Stomach (tissue), 4 donors: ENCODE data around the gene SLC35E4.

Experiments
- EP300 ChIP-seq: sonication (generic); formaldehyde crosslinking; IDR thresholded peaks from one replicate; pipeline ENCODE4 v1.6.1; 2017; ENCODE audit warnings: antibody characterized with exemption
- POLR2A ChIP-seq, 4 donors: fragments of 450-650 bp; IDR thresholded peaks; one replicate each; pipeline ENCODE4 v1.6.1; 2016; ENCODE audit warnings: antibody characterized with exemption in 4 of 4, control low read depth in 2 of 4, mild to moderate bottlenecking in 1 of 4, moderate library complexity in 1 of 4
- POLR2AphosphoS5 ChIP-seq, 3 donors: sonication (generic); formaldehyde crosslinking; IDR thresholded peaks; one replicate each; pipeline ENCODE4 v1.6.1; 2016; ENCODE audit warnings: antibody characterized with exemption in 3 of 3
- TF ChIP-seq, protein P1 (sequence below), 7 experiments: fragments of 450-650 bp in 4 of 7; fragments of 200-600 bp in 3 of 7; sonication (generic) in 3 of 7; IDR thresholded peaks; one replicate each; pipeline ENCODE4 v1.5.1; 2016 to 2019; ENCODE audit warnings: antibody characterized with exemption in 7 of 7, control low read depth in 2 of 7, mild to moderate bottlenecking in 1 of 7

DNA sequence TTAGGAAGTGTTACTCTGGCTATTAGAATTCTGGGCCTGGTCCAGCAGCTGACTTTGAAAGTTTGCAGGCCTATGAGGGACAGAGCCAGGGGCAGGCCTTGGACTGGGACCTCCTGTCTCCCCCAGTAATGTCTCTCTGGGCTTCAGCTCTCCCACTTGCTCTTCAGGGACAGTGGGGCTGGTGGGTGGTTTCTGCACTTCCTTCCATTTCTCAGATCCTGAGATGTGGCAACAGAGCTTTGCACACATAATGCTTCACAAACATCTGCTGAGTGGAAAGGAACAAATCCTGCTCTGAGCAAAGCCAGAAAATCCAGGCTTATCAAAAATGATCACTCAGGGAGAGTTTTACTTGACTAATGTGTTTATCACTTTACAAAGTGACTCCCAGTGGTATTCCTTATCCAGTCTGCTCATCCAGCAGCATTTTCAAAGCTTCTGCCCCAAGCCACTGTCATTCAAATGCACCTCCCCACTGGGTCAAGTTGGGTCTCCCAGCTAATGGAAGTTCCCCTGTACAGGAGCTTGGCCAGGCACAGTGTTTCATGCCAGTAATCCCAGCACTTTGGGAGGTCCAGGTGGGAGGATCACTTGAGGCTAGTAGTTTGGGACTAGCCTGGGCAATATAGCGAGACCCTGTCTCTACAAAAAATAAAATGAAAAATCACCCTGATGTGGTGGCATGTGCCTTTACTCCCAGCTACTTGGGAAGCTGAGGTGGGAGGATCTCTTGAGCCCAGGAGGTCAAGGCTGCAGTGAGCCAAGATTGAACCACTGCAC, 45.6 kb downstream of the SLC35E4 start:
- TF ChIP-seq, protein P1, sequence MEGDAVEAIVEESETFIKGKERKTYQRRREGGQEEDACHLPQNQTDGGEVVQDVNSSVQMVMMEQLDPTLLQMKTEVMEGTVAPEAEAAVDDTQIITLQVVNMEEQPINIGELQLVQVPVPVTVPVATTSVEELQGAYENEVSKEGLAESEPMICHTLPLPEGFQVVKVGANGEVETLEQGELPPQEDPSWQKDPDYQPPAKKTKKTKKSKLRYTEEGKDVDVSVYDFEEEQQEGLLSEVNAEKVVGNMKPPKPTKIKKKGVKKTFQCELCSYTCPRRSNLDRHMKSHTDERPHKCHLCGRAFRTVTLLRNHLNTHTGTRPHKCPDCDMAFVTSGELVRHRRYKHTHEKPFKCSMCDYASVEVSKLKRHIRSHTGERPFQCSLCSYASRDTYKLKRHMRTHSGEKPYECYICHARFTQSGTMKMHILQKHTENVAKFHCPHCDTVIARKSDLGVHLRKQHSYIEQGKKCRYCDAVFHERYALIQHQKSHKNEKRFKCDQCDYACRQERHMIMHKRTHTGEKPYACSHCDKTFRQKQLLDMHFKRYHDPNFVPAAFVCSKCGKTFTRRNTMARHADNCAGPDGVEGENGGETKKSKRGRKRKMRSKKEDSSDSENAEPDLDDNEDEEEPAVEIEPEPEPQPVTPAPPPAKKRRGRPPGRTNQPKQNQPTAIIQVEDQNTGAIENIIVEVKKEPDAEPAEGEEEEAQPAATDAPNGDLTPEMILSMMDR (IDR thresholded peaks at IDR 0.05): no peak
- TF ChIP-seq POLR2AphosphoS5 (IDR thresholded peaks at IDR 0.05) (no peak), POLR2A (IDR thresholded peaks at IDR 0.05) (no peak), EP300 (no peak)
